RWPE2 (cell line): ENCODE data around the gene OR2V2.

ENCODE experiments used
- ATAC-seq: fragments of 200-7000 bp; cut with Tn5 transposase; 3 replicates; pipeline ENCODE4 v1.9.1; 2021; ENCODE audit warnings: low read depth
- DNase-seq: peaks from one replicate; pipeline ENCODE4 v3.0.0-alpha.2; 2020; ENCODE audit warnings: low spot score
- H3K27ac ChIP-seq: fragments of 450-650 bp; 2 replicates; pipeline ENCODE4 v1.5.1; 2017; ENCODE audit warnings: mild to moderate bottlenecking; ENCODE audit not compliant: poor library complexity, severe bottlenecking
- H3K27me3 ChIP-seq: fragments of 250-450 bp; sonication (Bioruptor Pico); 2 replicates; pipeline ENCODE4 v1.5.1; 2021; ENCODE audit warnings: mild to moderate bottlenecking, moderate library complexity; ENCODE audit not compliant: insufficient read depth, poor library complexity, severe bottlenecking
- H3K36me3 ChIP-seq: fragments of 250-450 bp; sonication (Bioruptor Pico); 2 replicates; pipeline ENCODE4 v1.5.1; 2020; ENCODE audit warnings: low read depth, mild to moderate bottlenecking, moderate library complexity
- H3K4me1 ChIP-seq: fragments of 250-450 bp; sonication (Bioruptor Pico); 2 replicates; pipeline ENCODE4 v1.5.1; 2021; ENCODE audit warnings: mild to moderate bottlenecking, moderate library complexity; ENCODE audit not compliant: insufficient read depth, poor library complexity, severe bottlenecking
- H3K4me3 ChIP-seq: fragments of 250-450 bp; sonication (Bioruptor Pico); 2 replicates; pipeline ENCODE4 v1.5.1; 2021; ENCODE audit warnings: mild to moderate bottlenecking, moderate library complexity; ENCODE audit not compliant: severe bottlenecking
- H3K9me3 ChIP-seq: fragments of 250-450 bp; sonication (Bioruptor Pico); 2 replicates; pipeline ENCODE4 v1.5.1; 2021; ENCODE audit warnings: mild to moderate bottlenecking, moderate library complexity; ENCODE audit not compliant: severe bottlenecking
- CTCF ChIP-seq: fragments of 450-650 bp; IDR thresholded peaks from one replicate; pipeline ENCODE4 v1.5.1; 2017; ENCODE audit warnings: mild to moderate bottlenecking, moderate library complexity; ENCODE audit not compliant: poor library complexity, severe bottlenecking

The OR2V2 gene

GRCh38 chr5:181133083-181133482, 14.3 kb upstream of the OR2V2 start:
- Histone ChIP-seq H3K9me3 (no peaks in the 10 kb centered on the region), H3K27ac (peak overlapping the region; percentile 13), H3K4me1 (peaks cover 12% of the 10 kb centered on the region), H3K36me3 (no peaks in the 10 kb centered on the region), H3K4me3 (no peak overlapping the region), H3K27me3 (no peaks in the 10 kb centered on the region)
- DNase-seq, result peak; percentile 22
- no peak for ATAC-seq
- no peak for TF ChIP-seq CTCF

GRCh38 chr5:181133610-181134231, 13.7 kb upstream of the OR2V2 start:
- no peak for TF ChIP-seq CTCF
- H3K27ac ChIP-seq, result peak overlapping the region; percentile 13
- no peaks in the 10 kb centered on the region for H3K36me3 ChIP-seq
- ATAC-seq (peak; percentile 92), DNase-seq (peak; percentile 93)
- no peak overlapping the region for H3K4me3 ChIP-seq
- H3K27me3 ChIP-seq, result no peaks in the 10 kb centered on the region
- peaks cover 12% of the 10 kb centered on the region for H3K4me1 ChIP-seq
- no peaks in the 10 kb centered on the region for H3K9me3 ChIP-seq

GRCh38 chr5:181134259-181134658, 13.1 kb upstream of the OR2V2 start:
- DNase-seq, result no peak
- no peak for TF ChIP-seq CTCF
- Histone ChIP-seq H3K4me1 (peaks cover 12% of the 10 kb centered on the region), H3K27ac (no peak overlapping the region), H3K4me3 (no peak overlapping the region), H3K9me3 (no peaks in the 10 kb centered on the region), H3K36me3 (no peaks in the 10 kb centered on the region), H3K27me3 (no peaks in the 10 kb centered on the region)
- no peak for ATAC-seq

- DNase-seq (no peak), ATAC-seq (no peak)
- Histone ChIP-seq H3K4me3 (no peak overlapping the region), H3K9me3 (no peaks in the 10 kb centered on the region), H3K27ac (no peak overlapping the region), H3K4me1 (peaks cover 12% of the 10 kb centered on the region), H3K27me3 (no peaks in the 10 kb centered on the region), H3K36me3 (no peaks in the 10 kb centered on the region)
- TF ChIP-seq CTCF, result no peak
Measured at GRCh38 chr5:181136361-181136955, 10.9 kb upstream of the OR2V2 start.

- H3K27ac ChIP-seq, result no peak overlapping the region
- DNase-seq (peak; percentile 20), ATAC-seq (no peak; the same call in 2 of the 3 replicates)
- H3K9me3 ChIP-seq, result no peaks in the 10 kb centered on the region
- H3K4me1 ChIP-seq, result peaks cover 11% of the 10 kb centered on the region
- no peaks in the 10 kb centered on the region for H3K36me3 ChIP-seq
- H3K4me3 ChIP-seq, result no peak overlapping the region
- TF ChIP-seq CTCF, result no peak
- H3K27me3 ChIP-seq, result no peaks in the 10 kb centered on the region
Measured at GRCh38 chr5:181138258-181138657, 9.1 kb upstream of the OR2V2 start.
